Right lobe of liver (tissue), 4 donors: Measurements from ENCODE around the gene SRPK1.
A peak's percentile ranks its signal among the peaks of the same experiment; 100 is the strongest.

Source experiments
- POLR2A ChIP-seq: fragments of 450-650 bp; IDR thresholded peaks from one replicate; pipeline ENCODE4 v1.6.1; 2017; ENCODE audit warnings: antibody characterized with exemption, mild to moderate bottlenecking
- TF ChIP-seq, protein P1 (sequence below), 4 donors: fragments of 200-600 bp in 3 of 4; fragments of 450-650 bp in 1 of 4; IDR thresholded peaks; one replicate each; pipeline versions ENCODE4 v1.5.1 to v1.8.0; 2016 to 2022; ENCODE audit warnings: antibody characterized with exemption in 4 of 4, mild to moderate bottlenecking in 2 of 4
- donor health status: DM: no; HTN: no; CAD: no.
- donor health status: DM: no; HTN: no; CAD: no.
- donor health status: DM: no; HTN: yes; CAD: no.

DNA sequence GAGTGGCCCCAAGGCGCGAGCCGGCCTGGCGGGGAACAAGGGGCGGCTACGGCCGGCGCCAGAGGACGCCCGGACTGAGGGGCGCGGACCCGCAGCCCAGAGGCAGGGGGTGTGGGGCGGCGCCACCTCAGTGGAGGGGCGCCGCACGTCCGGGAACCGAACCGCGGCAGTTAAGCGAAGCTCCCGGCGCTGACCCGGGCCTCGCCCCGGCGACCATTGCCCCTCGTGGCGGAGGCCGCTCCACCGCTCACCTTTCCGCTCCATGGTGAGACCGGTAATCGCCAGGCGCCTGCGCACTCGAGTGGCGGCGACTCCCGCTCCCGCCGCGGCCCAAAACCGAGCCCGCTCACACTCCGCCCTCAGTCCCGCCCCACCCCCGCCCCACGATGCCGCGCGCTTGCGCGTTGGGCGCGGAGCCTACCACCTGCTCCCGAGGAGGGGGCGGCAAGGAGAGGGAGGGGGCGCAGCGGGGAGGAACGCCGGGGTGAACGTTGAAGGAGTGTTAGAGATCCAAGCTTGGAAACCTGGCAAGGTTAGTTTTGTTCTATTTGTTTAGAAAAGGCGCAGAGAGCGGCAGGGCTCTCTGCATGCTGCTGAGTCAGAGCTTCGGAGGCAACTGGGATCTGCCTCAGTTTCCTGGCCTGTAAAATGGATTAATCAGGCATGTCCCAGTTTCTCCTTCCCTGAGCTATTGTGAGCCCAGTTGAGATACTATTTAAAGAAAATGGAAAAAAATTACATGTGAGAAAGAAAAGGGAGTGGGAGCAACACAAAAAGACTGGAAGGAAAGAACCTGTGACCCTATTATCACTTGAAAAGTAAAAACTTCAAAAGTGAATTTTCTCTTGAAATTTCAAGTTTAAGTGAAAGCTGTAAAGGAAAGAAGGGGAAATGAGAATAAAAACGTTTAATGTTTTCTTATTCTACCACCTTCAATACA, at the start of gene SRPK1:
- TF ChIP-seq, protein P1, sequence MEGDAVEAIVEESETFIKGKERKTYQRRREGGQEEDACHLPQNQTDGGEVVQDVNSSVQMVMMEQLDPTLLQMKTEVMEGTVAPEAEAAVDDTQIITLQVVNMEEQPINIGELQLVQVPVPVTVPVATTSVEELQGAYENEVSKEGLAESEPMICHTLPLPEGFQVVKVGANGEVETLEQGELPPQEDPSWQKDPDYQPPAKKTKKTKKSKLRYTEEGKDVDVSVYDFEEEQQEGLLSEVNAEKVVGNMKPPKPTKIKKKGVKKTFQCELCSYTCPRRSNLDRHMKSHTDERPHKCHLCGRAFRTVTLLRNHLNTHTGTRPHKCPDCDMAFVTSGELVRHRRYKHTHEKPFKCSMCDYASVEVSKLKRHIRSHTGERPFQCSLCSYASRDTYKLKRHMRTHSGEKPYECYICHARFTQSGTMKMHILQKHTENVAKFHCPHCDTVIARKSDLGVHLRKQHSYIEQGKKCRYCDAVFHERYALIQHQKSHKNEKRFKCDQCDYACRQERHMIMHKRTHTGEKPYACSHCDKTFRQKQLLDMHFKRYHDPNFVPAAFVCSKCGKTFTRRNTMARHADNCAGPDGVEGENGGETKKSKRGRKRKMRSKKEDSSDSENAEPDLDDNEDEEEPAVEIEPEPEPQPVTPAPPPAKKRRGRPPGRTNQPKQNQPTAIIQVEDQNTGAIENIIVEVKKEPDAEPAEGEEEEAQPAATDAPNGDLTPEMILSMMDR (IDR thresholded peaks at IDR 0.05) = no peak
- peak; percentile 86 for TF ChIP-seq POLR2A
